ENCODE results near the gene PLEKHN1.

PLEKHN1 gene

DNA sequence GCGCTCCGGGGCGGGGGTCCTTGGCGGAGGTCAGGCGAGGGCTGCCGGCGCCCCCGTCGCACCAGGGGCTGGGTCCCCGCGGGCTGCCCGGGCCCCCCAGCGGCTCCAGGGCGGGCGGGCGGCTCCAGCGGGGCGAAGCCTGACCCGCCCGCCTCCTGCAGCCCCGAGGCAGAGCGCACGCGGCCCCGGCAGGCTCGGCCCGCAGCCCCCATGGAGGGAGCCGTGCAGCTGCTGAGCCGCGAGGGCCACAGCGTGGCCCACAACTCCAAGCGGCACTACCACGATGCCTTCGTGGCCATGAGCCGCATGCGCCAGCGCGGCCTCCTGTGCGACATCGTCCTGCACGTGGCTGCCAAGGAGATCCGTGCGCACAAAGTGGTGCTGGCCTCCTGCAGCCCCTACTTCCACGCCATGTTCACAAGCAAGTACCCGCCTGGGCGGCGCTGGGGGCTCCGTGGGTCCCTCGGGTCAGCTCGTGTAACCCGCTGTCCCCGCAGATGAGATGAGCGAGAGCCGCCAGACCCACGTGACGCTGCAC is 5.1 kb upstream of the PLEKHN1 start:
- no peak for DNase-seq

GRCh38 chr1:962381-963300 is 3.6 kb upstream of the PLEKHN1 start:
- no peak for DNase-seq

- no peak for DNase-seq
Measured at GRCh38 chr1:963301-963651, 3.0 kb upstream of the PLEKHN1 start.

DNA sequence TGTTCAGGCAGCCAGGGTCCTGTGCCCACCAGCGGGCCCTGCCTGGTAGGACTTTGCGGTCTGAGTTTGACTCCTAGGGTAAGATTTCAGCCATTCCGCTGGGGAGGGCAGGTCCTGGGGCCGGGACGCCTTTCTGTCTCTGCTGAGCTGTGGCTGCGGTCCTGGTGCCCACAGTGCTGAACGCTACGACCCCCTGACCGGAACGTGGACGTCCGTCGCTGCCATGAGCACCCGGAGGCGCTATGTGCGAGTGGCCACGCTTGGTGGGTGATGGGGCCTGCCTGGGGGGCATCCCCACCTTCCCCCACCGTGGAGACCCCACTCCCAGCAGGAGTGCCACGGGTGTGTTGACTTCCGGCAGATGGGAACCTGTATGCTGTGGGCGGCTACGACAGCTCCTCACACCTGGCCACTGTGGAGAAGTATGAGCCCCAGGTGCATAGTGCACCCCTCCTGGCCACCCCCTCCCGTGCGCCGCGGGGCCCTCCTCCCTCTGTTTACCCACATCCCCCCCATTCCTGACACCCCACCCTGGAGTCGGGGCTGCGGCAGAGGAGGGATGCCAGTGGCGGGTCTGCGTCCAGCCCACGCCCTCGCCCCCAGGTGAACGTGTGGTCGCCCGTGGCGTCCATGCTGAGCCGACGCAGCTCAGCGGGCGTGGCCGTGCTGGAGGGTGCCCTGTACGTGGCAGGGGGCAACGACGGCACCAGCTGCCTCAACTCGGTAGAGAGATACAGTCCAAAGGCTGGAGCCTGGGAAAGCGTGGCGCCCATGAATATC is 2.3 kb upstream of the PLEKHN1 start:
- DNase-seq, result no peak

GRCh38 chr1:964691-965525 is 1.4 kb upstream of the PLEKHN1 start:
- no peak for DNase-seq

DNA sequence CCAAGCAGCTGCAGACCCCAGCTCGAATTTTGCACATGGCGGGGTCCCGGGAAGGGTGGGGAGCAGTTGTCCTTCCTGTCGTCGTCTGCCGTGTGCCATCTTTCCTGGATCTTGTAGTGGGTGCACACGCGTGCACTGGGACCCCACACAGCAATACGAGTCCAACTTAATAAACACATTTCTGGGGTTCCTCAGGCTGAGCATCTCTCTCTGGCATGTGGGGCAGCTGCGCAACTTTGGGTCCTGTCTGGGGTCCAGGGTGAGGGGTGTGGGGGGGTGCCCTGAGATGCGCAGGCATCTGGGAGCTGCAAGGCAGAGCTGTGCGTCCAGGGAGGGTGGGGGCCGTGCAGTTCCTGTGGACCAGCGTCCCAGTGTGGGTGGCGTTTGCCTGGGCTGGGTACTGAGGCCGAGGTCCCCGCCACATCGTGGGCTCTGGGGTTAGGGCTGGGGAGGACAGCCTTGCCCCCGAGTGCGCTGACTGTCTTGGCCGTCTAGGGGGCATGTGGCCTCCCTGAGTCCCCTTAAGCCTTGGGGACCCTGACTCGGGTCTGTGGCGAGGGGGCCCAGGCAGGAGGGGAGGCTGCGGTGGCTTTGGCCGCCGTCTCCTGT is 652 bp upstream of the PLEKHN1 start:
- DNase-seq, result no peak

DNA sequence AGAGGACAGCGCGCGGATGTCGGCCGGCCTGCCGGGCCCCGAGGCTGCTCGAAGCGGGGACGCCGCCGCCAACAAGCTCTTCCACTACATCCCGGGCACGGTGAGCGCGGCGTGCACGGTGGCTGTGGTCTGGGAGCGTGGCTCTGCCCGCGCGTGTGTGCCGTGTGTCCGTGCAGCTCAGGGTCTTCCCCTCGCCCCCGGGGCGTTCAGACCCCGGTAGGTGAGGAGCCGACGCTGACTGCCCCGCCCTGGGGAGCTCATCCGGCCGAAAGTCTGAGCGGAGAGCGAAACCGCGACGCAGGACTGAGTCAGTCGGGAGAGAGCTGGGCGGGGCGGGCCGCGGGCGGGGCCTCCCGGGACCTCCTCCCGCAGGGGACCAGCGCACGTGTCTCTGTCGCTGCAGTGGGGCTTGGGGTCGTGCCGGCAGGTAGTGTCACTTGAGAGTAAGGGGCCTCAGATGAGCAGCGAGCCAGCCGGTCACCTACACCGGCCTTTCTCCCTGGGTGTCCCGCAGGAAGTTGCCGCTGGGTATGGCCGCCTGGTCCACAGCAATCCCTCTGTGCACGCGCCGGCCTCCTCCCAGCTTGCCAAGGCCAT is 520 bp downstream of the PLEKHN1 start:
- DNase-seq, result peak; percentile 92

- DNase-seq, result no peak
Measured at GRCh38 chr1:967466-968343, 1.4 kb downstream of the PLEKHN1 start.

GRCh38 chr1:969260-969855 is 3.1 kb downstream of the PLEKHN1 start:
- no peak for DNase-seq

DNA sequence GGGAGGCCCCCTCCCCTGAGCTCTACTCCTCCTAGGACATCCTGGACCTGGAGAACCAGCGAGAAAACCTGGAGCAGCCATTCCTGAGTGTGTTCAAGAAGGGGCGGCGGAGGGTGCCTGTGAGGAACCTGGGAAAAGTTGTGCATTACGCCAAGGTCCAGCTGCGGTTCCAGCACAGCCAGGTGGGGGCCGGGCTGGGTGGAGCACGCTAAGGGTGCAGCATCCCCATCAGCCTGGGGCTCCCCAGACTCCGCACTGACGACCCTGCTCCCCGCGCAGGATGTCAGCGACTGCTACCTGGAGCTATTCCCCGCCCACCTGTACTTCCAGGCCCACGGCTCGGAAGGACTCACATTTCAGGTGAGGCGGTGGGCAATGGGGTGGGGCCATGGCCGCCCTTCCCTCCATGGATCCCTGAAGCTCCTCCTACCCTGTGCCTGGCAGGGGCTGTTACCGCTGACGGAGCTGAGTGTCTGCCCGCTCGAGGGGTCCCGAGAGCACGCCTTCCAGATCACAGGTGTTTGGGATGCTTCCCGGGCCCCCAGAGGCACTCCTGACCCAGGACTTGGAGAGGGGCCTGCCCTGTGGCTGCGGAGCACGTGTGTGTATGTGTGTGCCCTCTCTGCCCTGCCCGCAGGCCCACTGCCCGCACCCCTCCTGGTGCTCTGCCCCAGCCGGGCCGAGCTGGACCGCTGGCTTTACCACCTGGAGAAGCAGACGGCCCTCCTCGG is 4.1 kb downstream of the PLEKHN1 start:
- no peak for DNase-seq

- DNase-seq, result no peak
Measured at GRCh38 chr1:970973-971730, 4.9 kb downstream of the PLEKHN1 start.

GRCh38 chr1:971751-972506 is 5.6 kb downstream of the PLEKHN1 start:
- no peak for DNase-seq

GRCh38 chr1:972726-973458 is 6.6 kb downstream of the PLEKHN1 start:
- no peak for DNase-seq

DNA sequence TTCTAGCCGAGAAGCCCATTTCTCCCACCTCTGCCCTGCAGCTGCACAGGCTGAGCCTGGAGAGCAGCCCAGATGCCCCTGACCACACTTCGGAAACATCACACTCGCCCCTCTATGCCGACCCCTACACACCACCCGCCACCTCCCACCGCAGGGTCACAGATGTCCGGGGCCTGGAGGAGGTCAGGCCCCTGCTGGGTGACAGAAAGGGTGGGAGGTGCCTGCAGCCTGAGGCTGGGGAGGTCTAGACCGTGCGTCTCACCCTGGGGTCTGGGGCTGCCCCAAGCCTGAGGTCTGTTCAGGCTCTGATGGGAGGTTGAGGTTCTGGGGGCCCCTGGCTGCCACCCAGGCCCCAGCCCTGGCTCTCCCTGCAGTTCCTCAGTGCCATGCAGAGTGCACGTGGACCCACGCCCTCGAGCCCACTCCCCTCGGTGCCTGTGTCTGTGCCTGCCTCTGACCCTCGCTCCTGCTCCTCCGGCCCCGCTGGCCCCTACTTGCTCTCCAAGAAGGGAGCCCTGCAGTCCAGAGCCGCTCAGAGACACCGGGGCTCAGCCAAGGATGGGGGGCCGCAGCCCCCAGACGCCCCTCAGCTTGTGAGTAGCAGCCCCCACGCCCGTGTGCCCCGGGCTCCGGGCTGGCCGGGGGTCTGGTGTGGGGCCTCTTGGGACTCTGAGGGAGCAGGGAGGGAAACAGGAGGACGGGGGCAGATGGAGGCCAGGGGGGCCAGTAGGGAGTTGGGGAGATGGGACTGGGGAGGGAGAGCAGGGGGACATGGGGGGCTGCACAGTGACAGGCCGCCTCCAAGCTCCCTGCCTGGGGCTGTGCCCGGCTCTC is 7.4 kb downstream of the PLEKHN1 start:
- no peak for DNase-seq

DNA sequence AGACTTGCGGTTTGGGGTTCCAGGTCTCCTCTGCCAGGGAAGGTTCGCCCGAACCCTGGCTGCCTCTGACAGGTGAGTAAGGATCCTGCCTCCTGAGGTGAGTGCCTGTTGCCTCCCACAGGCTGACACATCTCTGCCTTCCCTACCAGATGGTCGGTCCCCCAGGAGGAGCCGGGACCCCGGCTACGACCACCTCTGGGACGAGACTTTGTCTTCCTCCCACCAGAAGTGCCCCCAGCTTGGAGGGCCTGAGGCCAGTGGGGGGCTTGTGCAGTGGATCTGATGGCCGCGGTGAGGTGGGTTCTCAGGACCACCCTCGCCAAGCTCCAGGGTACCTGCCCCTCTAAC is 8.0 kb downstream of the PLEKHN1 start:
- no peak for DNase-seq

- no peak for DNase-seq
Measured at GRCh38 chr1:974687-975328, 8.5 kb downstream of the PLEKHN1 start.
